ENCODE data around the gene TRIP13.
"Not testable (repeated sequence)": the region's sequence is repeated elsewhere in the genome, so short reads cannot be mapped to it uniquely, and the experiment has no call there.

The TRIP13 gene

DNA sequence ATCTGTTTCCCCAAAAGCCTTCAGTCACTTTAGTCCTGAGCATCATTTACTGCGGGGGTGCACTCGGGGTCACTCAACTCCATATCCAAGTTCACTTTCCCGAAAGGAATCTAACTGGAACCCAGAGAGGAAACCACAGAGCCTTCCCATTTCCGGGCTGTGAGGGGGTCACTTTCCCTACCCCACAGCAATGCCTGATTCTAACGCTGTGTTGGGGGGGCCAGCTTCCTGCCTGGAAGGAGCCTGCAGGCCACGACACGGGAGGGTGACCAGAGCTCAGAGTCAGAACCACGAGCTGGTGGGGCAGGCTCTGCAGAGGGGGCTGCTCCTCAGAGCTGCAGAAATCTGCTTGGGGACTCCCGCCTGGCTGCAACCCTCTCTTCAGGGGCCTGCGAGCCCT, 20.4 kb upstream of the TRIP13 start:
- no peak for DNase-seq (ENCODE audit: low read depth in 2 of 2)

DNA sequence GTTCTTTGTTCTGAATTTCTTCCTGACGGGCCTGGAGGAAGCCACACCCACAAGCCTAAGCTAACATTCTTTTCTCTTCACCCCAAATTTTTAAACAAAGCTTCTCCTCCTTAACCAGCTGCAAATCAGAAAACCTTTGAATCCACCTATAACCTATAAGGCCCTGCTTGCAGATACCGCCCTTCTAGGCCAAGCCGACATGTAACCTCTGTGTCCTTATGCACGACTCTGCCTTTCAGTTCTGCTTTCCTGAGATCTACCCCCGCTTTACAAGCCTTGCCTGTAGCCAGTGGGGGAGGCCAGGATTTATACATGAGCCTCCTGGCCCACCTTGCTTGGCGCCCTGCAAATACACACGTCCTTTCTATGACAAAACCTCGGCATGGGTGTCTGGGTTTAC, 19.4 kb upstream of the TRIP13 start:
- no peak for DNase-seq (ENCODE audit: low read depth in 2 of 2)

DNA sequence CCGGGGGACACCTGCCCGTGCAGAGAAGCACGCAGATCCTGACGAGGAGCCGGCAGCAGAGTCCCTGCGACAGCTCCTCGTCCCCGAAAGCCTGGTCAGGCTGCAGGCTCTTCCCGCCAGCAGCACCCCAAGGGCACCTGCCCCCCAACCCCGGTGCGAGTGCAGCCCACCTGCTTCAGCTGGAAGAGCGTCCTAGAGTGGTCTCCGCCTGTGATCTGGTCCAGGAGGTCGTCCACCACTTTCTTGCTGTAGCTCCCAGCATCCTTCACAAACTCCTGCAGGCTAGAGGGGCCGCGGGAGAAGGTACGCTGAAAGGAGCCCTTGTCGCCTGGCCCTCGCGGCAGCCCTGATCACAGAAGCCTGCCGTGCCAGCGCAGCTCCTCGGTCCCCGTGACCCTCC, 16.8 kb upstream of the TRIP13 start:
- no peak for DNase-seq (ENCODE audit: low read depth in 2 of 2)

DNA sequence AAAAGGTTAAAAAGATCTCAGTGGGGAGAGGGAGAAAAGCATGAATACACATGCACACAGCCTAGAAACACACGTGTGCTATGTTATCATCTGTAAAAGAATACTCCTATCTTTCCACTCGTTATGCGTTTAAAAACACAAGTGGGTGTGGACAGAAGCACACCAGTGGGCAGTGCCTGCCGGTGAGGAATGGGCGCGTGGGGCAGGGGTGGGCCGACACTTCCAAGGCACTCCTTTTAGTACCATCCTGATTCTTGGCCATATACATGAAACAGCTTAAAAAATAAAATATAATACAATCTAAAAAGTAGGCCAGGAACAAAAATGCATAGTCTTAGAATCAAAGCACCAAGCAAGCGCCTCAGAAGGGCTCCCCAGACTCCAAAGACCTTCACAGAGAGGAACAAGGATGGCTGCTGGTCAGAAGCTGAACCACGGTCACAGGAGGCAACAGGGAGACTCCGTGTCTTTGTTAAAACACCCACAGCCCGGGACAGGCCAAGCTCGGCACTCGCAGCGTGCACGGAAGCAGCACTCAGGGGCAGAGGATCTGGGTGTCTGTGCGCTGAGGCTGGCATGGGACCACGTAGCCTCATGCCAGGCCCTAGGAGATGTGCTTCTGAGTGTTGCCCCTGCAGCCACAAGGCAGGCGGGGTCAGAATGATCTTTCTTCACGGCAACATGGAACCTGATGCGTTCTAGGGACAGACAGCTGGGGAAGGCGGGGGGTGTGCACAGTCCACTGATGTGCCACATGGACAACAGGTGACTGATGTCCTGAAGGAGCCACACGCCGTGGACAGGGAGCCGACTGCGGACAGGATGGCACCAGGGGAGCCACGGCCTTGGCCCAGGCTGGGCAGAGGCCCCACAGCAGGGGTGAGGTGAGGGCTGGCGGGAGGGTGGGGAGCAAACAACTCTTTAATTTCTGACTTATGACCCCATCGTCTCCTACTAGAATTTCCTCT, 16.0 kb upstream of the TRIP13 start:
- no peak for DNase-seq (ENCODE audit: low read depth in 2 of 2)

DNA sequence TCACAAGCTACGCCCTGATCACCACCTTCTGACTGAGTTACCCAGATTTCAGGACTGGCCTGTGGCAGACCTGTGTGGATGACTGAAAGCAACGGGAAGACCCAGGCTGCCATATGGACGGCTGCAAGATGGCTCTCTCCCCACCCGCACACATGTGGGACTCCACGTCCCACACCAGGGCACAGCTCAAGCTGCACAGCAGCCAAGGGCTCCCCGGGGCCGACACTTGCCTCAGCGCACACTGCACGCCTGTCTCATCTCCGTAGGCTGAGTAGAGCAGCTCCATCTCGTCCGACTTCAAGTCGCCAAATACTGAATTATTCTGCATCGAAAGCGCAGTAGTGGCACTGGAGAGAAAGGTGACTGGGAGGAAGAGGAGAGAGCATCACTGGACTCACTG, 14.6 kb upstream of the TRIP13 start:
- DNase-seq (ENCODE audit: low read depth in 2 of 2): no peak

DNA sequence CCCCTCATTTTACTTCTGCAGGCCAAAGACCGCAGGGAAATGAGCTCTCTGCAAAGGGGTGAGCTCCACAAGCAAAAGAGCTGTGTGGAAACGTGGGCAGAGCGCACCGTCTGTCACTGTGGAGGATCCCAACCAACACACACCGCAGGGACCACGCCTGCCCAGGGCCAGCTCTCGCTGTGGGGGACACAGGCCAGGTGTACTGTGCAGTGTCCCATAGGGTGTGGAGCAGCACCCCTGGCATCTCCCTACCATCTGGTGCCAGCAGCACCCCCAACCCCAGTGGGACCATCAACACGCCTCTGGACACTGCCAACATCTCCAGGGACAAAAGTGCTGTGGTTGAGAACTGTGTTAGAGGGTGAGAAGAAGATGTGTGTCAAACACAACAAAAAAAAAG, 14.0 kb upstream of the TRIP13 start:
- not testable (repeated sequence) for DNase-seq (ENCODE audit: low read depth in 2 of 2)

DNA sequence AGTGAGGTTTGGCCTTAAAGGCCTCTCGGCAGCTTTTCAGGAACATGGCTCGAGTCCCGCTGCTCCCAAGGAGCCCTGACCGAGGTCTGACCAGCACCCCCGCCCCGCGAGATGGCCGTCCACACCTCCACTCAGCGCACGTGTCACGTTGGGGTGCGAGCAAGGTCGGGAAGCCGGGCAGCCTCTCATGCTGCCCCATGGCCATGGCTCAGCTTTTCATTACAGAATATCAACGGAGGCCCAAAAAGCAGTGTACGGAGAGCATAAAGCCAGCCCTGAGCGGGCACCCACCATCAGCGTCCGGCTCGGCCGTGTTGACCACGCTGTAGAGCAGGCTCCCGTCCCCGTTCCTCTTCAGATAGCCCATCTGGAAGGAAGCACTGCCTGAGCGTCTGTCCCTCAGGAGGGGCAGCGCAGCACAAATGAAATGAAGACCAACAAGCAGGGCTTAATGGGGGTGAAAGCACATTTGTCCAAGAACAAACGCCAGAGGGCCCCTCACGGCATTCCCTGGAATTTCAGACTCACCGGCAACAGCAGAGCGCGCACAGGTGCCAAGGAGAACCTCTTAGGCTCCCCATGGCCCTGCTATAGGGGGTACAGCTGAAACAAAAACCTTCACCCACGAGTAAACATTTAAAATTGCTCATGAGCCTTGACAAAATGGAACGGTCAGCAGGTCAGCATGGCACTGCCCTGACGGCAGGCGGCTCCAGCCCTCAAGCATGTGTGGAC, 11.7 kb upstream of the TRIP13 start:
- no peak for DNase-seq (ENCODE audit: low read depth in 2 of 2)

DNA sequence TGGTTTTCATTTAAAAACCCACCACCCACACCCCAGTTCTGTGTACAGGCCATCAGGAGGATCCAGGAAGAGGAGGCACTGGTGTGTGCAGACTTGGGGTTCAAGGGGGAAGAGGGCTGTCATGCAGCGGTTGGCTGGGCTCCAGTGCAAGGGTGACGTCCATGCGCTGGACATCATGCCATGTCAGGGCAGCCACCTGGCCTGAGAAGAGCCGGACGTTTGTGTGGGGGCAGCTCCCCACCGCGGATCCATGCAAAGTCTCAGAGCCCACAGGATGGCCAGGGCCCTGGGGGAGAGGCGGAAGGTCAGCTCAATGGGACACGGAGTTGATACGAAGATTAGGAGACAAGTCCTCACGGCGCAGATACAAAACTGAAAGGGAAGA, 11.1 kb upstream of the TRIP13 start:
- no peak for DNase-seq (ENCODE audit: low read depth in 2 of 2)

DNA sequence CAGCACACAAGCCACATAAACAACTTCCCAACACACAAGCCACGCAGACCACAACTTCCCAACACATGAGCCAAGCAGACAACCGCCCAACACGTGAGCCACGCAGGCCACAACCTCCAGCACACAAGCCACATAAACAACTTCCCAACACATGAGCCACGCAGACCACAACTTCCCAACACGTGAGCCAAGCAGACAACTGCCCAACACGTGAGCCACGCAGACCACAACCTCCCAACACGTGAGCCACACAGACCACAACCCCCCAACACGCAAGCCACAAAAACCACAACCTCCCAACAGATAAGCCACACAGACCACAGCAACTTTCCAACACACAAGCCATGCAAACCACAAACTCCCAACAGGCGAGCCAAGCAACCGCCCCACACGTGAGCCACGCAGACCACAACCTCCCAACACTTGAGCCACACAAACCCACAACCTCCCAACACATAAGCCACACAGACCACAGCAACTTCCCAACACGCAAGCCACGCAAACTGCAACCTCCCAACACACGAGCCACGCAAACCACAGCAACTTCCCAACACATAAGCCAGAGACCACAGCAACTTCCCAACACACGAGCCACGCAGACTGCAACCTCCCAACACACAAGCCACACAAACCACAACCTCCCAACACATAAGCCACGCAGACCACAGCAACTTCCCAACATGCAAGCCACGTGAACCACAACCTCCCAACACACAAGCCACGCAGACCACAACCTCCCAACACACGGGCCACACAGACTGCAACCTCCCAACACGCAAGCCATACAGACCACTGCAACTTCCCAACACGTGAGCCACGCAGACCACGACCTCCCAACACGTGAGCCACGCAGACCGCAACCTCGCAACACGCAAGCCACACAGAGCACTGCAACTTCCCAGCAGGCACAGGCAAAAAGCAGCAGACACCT, 10.2 kb upstream of the TRIP13 start:
- no peak for DNase-seq (ENCODE audit: low read depth in 2 of 2)

DNA sequence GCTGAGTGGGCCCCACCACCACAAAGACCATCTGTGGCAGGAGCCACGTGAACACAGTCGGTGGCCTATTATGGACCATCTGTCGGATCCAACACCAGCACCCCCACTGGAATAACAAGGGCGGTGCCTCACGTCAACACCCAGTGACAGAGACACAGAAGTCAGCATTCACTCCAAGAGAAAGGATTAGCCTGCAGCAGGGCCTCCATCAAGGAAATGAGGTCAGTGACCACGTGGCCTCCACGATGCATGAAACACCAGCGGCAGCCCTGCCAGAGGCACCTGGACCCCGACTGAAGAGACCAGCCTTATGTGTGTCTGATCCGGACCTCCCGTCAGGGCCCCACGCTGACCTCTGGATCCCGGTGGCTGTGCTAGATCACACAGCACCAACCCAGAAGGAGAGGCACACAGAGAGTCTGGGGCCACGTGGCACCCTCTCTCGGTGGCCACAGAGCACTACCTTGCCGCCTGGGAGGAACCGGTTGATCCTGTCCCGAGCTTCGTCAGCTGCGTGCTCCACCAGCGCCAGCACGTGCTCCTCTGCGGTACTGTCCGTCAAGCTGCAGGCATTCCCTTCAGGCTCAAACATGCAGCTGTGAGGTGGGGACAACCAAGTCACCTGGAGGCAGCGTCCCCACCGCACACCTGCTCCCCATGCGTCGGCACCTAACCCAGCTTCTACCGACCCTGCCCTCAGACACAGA, 9.1 kb upstream of the TRIP13 start:
- no peak for DNase-seq (ENCODE audit: low read depth in 2 of 2)

DNA sequence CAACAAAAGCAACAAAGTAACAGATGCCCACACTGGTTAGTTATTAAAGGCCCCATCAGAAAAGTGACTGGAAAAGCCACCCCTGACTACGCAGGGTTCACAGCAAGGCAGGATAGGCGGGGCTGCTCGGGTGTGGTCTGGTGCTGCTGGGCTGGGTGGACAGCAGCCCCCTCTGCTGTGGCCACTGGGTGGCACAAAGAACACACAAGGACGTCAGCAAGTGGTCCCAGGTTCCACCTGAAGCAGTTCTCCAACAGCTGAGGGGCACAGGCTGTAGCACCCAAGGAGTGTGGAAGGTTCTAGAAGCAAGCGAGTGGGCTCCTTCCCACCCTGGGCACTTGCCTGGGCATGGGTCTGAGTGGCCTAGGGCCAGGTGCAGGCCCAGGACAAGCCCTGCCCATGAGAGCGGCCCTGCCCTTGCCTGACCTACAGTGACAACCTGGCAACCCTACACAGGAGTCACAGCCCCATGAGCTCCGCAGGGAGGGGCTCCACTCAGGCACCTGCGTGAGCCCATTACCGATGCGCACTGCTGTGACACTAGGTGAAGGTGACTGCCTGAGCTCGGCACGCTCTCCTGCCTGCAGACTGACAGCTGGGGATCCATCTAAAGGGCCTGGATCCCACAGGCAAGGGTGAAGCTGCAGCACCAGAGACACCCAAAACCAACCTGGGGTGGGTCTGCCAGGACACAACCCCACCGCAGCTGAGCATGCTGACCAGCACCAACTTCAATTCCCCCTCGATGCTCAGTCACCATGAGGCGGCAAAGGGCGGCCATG, 8.1 kb upstream of the TRIP13 start:
- DNase-seq (ENCODE audit: low read depth in 2 of 2): no peak

DNA sequence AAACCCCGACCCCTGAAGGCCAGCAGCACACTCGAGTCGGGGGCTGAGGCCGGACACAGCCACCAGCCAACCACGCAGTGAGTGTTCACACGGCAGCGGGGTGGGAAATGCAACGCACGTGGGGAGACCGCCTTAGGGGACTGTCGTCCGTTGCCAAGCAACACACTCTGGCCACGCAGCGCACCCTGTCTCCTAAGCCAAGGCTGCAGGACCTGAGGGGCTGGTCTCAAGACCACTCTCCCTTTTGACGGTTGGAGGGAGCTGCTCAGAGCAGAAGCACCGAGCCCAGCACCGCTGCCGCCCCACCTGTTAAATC, 7.6 kb upstream of the TRIP13 start:
- no peak for DNase-seq (ENCODE audit: low read depth in 2 of 2)

DNA sequence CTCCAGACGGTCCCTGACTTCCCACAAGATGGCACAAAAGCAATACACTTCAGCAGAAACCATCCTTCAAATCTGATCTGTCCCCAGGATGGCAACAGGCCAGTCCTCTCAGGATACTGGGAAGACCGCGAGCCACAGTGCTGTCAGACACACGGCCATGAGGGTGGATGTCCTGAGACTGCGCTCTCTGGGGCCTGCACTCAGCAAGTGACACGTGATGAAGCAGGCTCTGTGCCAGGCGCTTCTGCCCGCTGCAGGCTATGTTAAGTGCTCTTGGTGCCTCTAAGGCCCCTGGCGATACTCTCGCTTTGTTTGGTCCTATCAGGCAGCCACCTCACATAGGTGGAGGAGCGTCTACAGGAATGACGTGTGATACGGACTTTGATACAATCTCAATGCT, 7.2 kb upstream of the TRIP13 start:
- DNase-seq (ENCODE audit: low read depth in 2 of 2): no peak

DNA sequence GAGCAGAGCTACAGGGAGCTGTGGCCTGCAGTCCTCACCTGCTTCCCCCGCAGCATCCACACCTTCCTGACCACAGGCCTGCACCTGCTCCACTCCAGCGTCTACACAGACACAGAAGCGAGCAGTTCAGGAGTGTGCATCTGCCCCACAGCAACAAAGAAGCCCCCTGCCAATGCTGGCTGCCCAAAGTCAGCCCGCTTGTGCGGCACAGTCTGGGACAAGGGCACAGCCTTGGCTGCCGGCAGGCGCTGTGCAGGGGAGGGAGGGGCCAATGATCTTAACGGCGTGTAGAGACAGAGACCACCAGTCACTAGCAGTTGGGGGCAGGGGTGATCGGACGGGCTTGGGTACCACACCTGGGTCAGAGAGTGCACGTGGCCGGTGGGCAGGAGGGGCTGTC, 6.6 kb upstream of the TRIP13 start:
- DNase-seq (ENCODE audit: low read depth in 2 of 2): no peak

DNA sequence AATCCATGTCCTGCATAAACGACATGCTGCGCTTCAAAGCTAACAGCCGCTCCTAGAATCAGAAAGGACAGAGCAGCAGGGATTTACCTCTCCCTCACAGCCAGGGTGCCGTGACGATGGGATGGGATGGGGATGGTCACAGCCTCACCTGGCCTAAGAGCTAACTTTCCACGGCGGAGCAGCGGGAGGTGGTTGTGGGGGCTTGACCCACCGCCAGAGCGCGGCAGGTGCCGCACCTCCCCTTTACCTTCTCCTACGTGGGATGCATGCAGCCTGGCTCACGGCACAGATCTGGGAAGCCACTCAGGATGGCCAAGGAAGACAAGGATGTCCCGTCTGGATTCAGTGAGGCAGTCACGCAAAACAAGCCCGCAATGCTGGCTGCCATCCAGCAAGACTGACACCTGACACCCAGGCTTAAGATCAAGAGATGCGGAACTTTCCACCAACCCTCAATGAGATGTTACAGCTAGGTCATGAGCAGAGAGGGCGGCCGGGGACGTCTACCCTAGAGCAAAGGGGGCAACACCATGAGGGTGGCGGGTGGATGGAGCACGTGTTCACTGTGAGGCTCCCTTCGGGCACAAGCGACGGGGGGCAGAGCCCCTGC, 5.9 kb upstream of the TRIP13 start:
- no peak for DNase-seq (ENCODE audit: low read depth in 2 of 2)

DNA sequence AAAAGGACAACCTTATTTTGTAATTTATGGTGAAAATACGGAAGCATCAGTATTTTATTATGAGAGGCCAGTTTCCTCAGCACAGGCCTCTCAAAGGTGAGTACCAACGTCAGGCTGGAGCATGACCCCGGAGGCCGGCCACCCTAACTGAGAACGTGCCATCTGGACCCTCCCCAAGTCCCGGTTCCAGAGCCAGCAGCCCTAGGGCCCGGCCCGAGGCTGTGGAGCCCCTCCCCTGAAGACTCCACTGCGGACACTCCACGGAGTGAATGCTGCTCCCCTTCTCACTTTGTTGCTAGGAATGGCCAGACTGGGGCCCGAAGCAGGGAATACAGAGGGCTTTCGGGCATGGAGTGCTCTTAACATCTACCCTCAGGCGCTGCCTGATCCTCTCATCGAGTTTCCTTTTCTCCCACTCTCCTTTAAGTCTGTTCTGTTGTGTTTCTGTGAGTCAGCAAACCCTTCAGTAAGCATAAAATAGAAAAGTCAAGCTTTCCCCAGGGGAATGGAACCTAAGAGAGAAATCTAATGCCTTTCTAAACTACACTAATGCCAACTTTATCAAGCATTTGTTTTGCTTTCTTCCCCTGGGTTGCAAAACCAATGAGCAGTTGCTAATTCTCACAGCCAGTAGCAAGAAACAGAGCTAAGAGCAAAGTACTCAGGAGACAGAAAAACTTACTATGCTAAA, 4.6 kb upstream of the TRIP13 start:
- DNase-seq (ENCODE audit: low read depth in 2 of 2): no peak

DNA sequence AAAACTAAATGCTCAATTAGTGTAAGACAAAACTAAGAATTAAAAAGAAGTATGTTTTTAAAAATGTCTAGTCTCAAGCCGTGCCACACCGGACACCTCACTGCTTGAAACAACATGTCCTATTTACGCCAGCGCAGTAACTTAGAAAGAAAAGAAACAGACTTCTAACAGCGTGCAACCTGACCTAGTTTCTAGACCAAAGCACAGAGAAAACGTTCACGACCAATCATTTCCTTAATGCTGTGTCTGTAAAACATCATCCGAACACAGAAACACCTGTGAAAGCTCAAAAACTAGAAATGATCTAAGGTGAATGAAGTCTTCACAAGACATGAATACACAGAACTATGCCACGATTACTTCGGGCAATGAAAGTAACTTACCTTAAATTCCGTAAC, 4.0 kb upstream of the TRIP13 start:
- DNase-seq (ENCODE audit: low read depth in 2 of 2): no peak

DNA sequence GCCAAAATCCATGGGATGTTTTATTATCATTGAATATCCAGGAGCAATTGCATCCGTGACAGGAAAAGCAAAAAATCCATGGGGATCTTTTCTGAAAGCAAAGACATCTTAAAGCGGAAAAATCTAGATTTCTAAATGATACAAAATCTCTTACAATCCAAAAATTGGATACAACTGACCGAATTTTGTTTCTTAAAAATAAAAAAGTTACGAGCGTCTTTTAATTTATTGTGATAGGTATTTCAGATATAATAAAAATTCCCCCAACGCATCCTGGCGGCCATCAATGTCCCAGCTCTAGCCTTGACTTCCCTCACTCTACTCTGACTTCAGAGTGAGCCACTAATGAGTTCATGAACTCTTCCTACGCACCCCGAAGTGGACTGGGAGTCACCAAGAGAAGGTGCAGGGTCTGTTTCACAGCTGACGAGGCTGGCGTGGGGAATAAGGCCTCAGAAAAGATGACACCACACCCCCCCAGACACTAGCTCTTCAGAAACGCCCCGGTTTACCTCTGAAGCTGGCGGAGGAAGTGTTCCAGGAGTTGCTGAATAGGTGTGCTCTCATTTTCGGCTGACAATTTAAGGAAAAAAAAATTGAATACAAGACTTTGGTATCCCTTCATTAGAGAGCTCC, 3.5 kb upstream of the TRIP13 start:
- DNase-seq (ENCODE audit: low read depth in 2 of 2): no peak

DNA sequence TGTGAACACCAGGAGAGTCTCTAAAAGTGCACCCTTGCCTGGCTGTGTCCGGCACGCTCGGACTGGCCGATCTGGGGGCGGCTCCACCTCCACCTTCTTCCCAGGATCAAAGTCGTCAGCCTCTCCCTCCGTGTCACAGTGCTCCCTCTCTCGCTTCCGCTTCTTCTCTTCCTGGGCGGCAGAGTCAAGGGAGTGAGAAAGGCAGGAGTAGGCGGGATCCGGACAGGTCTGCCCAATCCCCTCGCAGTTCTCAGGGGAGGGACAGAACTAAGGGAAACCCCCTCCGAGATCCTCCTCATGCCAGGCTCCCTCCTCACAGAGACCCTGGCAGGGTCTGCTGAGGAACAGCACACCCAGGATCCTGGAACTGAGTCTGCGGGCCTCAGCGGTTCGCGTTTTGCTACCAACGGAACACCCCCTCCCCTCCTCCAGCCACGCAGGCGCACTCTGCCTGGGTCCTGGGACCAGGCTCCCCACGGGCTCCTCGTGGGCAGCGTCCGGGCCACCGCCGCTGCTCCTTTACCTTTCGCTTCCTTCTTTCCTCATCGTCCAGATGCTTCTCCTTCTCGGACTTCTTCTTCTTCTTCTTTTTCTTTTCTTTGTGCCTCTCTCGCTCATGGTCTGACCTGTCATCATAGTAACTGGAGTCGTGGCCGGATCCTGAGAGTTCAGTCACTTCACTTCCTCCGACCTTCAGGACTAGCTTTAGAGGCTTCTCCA, 1.4 kb upstream of the TRIP13 start:
- no peak for DNase-seq (ENCODE audit: low read depth in 2 of 2)
